ENCODE results near the gene PRPSAP2. TPM values are rescaled to one million over a fixed set of nuclear protein-coding genes. Genes with fewer than 3 reads are reported as not detected.

Gene PRPSAP2
- total and polyA plus RNA-seq, 7 donors, result 8.2 to 13.2 (median 10.2) TPM

GRCh38 chr17:18888766-18889290 lies 30.9 kb downstream of the PRPSAP2 start:
- intact Hi-C loops (cut with DNase I), result no loop called here
- 82 to 90% (median 82%) methylated on average over 4 to 6 of the region's 9 CpGs for WGBS, 3 donors
- TF ChIP-seq, protein P1, sequence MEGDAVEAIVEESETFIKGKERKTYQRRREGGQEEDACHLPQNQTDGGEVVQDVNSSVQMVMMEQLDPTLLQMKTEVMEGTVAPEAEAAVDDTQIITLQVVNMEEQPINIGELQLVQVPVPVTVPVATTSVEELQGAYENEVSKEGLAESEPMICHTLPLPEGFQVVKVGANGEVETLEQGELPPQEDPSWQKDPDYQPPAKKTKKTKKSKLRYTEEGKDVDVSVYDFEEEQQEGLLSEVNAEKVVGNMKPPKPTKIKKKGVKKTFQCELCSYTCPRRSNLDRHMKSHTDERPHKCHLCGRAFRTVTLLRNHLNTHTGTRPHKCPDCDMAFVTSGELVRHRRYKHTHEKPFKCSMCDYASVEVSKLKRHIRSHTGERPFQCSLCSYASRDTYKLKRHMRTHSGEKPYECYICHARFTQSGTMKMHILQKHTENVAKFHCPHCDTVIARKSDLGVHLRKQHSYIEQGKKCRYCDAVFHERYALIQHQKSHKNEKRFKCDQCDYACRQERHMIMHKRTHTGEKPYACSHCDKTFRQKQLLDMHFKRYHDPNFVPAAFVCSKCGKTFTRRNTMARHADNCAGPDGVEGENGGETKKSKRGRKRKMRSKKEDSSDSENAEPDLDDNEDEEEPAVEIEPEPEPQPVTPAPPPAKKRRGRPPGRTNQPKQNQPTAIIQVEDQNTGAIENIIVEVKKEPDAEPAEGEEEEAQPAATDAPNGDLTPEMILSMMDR (IDR thresholded peaks at IDR 0.05), result no peak
- no peak overlapping the region for H3K27ac ChIP-seq
- peaks cover 7 to 77% of the 10 kb centered on the region in 2 donors for H3K36me3 ChIP-seq (ENCODE audit: insufficient read depth in 1 of 2, low read depth in 1 of 2)
- no peak for DNase-seq
- H3K4me3 ChIP-seq, result no peak overlapping the region
- no peaks in the 10 kb centered on the region for H3K9me3 ChIP-seq
- no peaks in the 10 kb centered on the region for H3K4me1 ChIP-seq
- ATAC-seq, result no peak
- H3K27me3 ChIP-seq (ENCODE audit: insufficient read depth in 3 of 3, low read length in 2 of 3), result no peaks in the 10 kb centered on the region

- Histone ChIP-seq H3K36me3 (ENCODE audit: insufficient read depth in 1 of 2, low read depth in 1 of 2) (peaks cover 7 to 77% of the 10 kb centered on the region in 2 donors), H3K27ac (no peak overlapping the region)
These were observed 31.7 kb downstream of the PRPSAP2 start for GRCh38 chr17:18889658-18890057.

GRCh38 chr17:18891541-18891940 lies 33.6 kb downstream of the PRPSAP2 start:
- no peak overlapping the region for H3K4me3 ChIP-seq
- H3K4me1 ChIP-seq, result no peaks in the 10 kb centered on the region
- no peaks in the 10 kb centered on the region for H3K27me3 ChIP-seq (ENCODE audit: insufficient read depth in 3 of 3, low read length in 2 of 3)
- DNase-seq (no peak), ATAC-seq (no peak)
- peaks cover 8% of the 10 kb centered on the region for H3K9me3 ChIP-seq
- peaks cover 7 to 76% of the 10 kb centered on the region in 2 donors for H3K36me3 ChIP-seq (ENCODE audit: insufficient read depth in 1 of 2, low read depth in 1 of 2)
- TF ChIP-seq, protein P1 (IDR thresholded peaks at IDR 0.05), result no peak
- H3K27ac ChIP-seq, result no peak overlapping the region
- 85 to 92% (median 89%) methylated on average over 6 of the region's 6 CpGs for WGBS, 3 donors
- intact Hi-C loops (cut with DNase I), result no loop called here

More at GRCh38 chr17:18889658-18890057, 31.7 kb downstream of the PRPSAP2 start:
- Histone ChIP-seq H3K4me1 (no peaks in the 10 kb centered on the region), H3K27me3 (ENCODE audit: insufficient read depth in 3 of 3, low read length in 2 of 3) (no peaks in the 10 kb centered on the region), H3K9me3 (peaks cover 2% of the 10 kb centered on the region), H3K4me3 (no peak overlapping the region)
- intact Hi-C loops (cut with DNase I), result no loop called here
- 62 to 73% (median 62%) methylated on average over 5 of the region's 5 CpGs for WGBS, 3 donors
- TF ChIP-seq, protein P1 (IDR thresholded peaks at IDR 0.05), result no peak
- ATAC-seq (no peak), DNase-seq (no peak)

DNA sequence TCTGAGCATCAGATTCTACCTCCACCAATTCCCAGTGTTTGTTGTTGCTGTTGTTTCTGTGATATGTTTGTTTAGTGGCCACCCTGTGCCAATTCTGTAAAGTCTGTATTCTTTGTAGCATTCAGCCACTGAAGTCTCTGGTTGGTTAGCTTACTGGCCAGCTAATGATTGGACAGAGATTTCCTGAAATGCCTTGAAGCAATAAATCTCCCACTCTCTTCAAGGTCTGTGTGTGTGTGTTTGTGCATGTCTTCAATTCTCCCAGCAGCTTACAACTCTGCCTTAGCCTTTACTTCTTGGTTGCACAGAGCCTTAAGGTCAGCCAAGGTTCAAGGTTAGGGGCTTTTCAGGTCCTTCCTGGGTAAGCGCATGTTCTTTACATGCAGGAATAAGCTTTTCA lies 38.2 kb downstream of the PRPSAP2 start:
- intact Hi-C loops (cut with DNase I), result no loop called here
- Histone ChIP-seq H3K27ac (no peak overlapping the region), H3K4me3 (no peak overlapping the region), H3K27me3 (ENCODE audit: insufficient read depth in 3 of 3, low read length in 2 of 3) (no peaks in the 10 kb centered on the region), H3K36me3 (ENCODE audit: insufficient read depth in 1 of 2, low read depth in 1 of 2) (peaks cover 0 to 68% of the 10 kb centered on the region in 2 donors), H3K9me3 (peaks cover 8% of the 10 kb centered on the region), H3K4me1 (no peaks in the 10 kb centered on the region)
- no peak for DNase-seq
- WGBS, 3 donors, result 82 to 100% (median 96%) methylated on average over 1 of the region's 1 CpG
- ATAC-seq, result no peak
- TF ChIP-seq, protein P1 (IDR thresholded peaks at IDR 0.05), result no peak

GRCh38 chr17:18896947-18897346 lies 39.0 kb downstream of the PRPSAP2 start:
- Histone ChIP-seq H3K4me1 (no peaks in the 10 kb centered on the region), H3K36me3 (ENCODE audit: insufficient read depth in 1 of 2, low read depth in 1 of 2) (peaks cover 0 to 68% of the 10 kb centered on the region in 2 donors), H3K4me3 (no peak overlapping the region), H3K27ac (no peak overlapping the region), H3K9me3 (peaks cover 8% of the 10 kb centered on the region), H3K27me3 (ENCODE audit: insufficient read depth in 3 of 3, low read length in 2 of 3) (no peaks in the 10 kb centered on the region)
- intact Hi-C loops (cut with DNase I), result no loop called here
- no peak for DNase-seq
- WGBS, 3 donors, result 91 to 94% (median 91%) methylated on average over 2 of the region's 2 CpGs
- TF ChIP-seq, protein P1 (IDR thresholded peaks at IDR 0.05), result no peak
- ATAC-seq, result no peak
